GM18867 (cell line): Measurements from ENCODE around the gene GYS2.
"Not testable (repeated sequence)": the region's sequence is repeated elsewhere in the genome, so short reads cannot be mapped to it uniquely, and the experiment has no call there.

Source experiments
- ATAC-seq: cut with Tn5 transposase; IDR thresholded peaks from one replicate; pipeline ENCODE4 v1.9.1; 2021; ENCODE audit warnings: mild to moderate bottlenecking, moderate library complexity; ENCODE audit not compliant: unreplicated experiment

Gene GYS2

DNA sequence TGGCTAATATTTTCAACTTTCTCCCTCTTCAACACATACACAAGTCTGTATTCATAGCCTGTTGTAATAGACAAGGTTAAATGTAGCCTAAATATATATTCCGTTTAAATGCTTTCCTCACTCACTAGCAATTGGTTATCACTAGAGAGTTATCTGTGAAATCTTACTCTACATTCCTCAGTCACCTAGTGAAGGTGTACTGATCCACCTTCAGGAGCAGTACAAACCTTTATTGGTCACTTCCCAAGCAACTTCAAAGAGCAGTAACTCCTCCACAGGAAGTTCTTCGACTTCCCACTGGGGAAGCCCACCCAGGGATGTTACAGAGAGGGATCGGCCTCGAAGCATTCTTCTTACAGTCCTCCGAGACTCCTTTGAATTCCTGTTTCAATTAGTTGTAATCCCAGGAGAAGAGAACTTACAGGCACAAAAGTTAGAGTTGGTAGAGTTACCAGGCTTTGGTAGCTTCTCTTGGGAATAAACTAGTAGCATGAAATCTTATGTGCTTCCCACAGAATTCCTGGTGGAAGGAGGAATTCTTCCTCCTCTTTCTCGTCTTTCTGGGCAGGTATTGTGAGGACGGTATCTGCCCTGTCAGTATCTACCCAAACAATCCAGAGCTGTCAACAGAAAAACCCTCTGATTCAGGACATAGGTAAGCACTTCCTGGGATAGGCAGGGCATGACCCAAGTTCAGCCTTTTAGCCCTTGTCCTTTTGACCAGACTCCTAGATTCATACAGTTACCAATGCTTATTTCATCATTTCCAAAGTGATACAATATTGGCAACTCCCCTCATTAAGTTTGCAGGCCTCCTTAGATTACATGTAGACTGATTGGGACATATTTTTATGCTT, at the start of gene GYS2:
Gene GYS2, minus strand, starts transcription at position 603 of the 857 bp plus-strand sequence. Its CDS starts 255 bp downstream, at position 348.
- ATAC-seq: no peak

DNA sequence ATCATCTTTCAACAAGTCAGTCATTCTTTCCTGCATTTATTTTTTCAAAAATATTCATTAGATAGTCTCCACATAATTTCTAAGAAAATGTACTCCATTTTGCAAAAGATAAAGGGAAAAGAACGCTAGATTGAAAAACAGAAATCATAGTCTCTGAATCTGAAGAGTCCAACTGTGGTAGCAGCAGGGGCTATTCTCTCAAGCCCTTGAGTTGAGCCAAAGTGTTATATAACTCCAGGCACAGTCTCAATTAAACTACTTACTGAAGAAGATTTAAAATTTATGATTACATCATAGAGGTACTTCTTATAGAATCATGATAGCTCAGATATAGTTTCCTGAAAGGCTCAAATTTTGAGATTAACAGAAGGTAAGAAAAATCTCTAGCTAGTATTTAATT, 47.2 kb upstream of the GYS2 start:
- no peak for ATAC-seq

DNA sequence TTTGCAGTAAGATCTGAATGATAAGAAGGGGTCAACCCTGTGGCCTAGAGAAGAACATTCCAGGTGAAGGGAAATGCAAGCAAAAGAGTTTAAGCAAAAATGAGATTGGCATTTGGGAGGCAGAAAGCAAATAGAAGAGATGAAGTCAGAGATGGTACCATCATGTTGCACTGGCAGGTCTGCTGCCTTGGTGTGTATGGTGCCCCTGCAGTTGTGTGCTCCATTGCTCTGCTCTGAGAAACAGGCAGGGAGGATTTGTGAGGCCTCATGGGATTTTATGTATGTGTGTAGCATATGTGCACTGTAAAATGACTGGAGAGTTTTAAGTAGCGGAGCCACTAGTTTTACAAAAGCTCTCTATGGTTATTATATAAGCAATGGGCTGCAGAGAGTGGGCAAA, 46.4 kb upstream of the GYS2 start:
- ATAC-seq: no peak

DNA sequence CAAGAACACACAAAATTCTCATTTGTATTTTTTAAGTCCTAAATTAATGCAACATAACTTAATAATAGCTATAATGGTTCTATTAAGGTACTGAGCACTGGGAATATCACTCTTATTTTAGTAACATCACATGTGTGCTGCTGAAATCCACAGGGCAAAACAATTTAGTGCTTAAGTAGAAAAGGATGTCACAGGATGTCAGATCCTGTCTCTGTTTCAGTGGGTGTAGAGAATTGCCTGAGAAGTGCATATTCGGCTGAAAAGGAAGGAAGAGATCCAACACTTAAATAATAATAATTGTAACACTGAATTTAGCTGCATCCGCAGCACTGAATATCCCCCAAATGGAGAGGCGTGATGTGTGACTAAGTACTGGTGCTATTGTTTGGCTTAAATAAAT, 44.4 kb upstream of the GYS2 start:
- ATAC-seq: no peak

DNA sequence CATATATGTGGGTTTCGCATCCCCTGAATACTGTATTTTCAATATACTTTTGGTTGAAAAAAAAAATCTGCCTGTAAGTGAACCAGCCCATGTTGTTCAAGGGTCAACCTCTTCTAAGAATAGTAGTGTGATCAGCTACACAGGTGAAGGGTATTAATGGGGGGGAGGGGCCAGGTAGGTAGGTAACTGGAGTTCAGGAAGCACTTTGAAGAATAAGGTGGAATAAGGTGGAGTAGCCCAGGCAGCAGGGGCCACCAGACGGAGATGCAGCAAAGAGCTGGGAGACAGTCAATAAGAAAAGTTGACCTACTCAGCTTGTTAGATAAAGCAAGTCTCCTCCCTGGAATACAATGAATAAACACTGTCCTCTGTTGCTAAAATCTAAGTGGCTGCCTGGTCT, 43.7 kb upstream of the GYS2 start:
- ATAC-seq: no peak

DNA sequence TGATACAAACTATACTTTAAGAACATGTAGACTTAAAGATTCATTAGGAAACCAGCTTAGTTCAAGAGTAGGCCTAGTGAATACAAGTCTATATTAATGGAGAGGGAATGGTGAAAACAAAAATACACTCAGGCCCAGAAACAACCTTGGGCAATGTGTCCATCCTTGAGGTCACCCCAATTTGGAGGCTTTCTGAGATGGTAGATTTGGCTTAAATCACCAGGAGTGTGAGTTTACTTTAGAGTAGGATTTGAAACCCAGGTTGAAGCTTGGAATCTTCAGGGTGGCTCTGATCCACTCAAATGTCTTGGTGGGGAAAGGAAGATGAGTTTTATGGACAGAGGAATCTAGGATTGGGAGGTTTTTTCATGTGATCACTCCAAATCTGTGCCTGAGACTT, 42.5 kb upstream of the GYS2 start:
- no peak for ATAC-seq

DNA sequence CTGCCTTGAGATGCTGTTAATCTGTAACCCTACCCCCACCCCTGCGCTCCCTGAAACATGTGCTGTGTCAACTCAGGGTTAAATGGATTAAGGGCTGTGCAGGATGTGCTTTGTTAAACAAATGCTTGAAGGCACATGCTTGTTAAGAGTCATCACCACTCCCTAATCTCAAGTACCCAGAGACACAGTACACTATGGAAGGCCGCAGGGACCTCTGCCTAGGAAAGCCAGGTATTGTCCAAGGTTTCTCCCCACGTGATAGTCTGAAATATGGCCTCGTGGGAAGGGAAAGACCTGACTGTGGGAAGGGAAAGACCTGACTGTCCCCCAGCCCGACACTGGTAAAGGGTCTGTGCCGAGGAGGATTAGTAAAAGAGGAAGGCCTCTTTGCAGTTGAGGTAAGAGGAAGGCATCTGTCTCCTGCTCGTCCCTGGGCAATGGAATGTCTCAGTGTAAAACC, 40.4 kb upstream of the GYS2 start:
- ATAC-seq: not testable (repeated sequence)

DNA sequence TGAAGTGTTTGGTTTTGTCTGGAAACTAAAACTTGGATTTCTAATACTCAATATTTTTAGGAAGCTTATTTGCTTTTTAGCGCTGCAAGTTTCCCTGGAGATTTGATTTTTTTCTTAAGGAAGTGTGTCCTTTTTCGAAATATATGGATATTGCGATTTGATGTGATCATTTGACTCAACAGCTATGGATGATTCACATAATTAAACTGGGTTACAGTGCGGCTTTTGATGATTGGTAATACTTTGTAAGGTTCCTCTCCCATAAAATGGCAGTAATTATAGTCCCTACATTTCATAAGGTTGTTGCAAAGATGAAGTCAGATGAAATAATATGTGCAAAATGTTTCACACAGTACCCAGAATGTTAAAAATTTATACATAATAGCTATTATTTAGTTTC, 39.9 kb upstream of the GYS2 start:
- ATAC-seq: no peak

DNA sequence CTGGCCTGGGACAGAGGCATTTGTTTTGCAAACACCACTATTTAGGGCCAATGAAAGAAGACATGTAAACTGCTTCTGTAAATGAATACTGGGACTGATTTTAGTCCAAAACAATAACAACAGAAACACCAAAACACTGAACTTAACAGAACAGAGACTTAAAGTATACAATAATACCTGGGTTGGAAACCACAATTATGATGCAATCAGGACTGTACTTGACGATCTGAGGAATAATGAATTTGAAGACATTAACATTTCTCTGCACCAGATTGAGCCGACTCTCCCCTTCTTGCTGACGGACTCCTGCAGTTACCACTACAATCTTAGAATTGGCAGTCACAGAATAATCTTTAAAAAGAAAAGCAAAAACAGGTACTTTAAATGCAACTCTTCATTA, 39.1 kb upstream of the GYS2 start:
- ATAC-seq: no peak

DNA sequence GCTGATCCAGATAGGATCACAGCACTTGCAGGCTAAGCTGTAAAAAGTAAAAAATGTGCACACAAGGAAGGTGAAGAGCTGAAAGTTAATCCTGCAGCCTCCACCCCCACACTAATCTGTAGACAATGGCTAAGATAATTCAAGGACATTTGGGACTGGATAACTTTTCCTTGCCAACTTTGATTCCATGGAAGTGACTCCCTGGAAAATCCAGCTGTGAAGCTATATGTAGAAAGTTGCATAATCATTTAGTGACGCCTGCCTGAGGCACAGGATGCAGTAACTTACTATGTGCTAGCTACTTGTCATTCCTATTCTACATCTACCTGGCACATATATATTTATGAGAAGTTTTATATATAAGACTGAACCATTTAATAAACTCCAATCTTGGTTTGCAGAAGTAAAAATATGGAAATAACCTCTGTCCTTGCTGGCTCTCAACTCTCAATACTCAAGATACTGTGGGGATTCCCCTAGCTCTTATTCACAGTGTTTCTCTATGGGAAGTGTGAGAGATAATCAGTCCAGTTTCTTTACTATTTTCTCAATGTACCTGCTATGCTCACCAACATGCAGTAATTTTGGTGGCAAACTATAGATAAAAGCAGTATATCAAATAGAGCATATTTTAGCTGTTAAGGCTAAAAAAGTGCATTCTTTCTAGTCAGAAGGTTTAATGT, 38.2 kb upstream of the GYS2 start:
- ATAC-seq: peak; percentile 60

DNA sequence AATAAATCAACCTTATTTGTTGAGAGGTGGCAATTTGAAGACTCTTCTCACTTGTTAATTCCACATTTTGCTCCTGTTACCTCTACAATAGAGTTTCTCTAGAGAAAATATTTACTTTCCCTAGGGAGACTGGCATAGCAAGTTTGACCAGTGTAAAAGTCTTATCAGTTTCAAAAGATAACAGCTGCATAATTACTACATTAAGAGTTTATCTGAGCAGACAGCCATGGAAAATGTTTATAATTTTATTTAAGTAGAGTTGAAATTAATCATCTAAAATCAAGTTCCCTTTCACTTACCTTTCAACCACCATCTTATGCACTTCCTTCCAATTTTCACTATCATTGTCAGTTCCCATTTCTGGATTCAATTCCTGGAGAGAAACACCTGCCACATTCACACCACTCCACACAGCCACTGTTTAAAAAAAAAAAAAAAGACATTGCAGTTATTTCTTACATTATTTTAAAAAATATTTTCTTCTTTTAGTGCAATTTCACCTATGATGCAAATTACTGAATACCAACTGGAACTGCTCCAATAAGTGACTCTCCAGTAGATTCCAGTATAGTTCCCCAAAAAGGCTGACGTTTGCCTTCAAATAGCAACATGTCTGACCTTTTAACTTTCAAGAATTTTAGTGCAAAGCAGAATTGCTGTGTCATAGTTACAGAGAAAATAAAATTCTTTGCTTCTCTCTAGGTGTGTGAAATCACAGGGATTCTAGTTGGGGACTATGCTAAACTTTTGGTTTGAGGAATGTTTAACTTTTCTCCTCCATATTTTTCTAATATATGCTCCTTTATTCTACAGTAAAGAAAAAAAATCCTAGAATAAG, 33.6 kb upstream of the GYS2 start:
- ATAC-seq: no peak

DNA sequence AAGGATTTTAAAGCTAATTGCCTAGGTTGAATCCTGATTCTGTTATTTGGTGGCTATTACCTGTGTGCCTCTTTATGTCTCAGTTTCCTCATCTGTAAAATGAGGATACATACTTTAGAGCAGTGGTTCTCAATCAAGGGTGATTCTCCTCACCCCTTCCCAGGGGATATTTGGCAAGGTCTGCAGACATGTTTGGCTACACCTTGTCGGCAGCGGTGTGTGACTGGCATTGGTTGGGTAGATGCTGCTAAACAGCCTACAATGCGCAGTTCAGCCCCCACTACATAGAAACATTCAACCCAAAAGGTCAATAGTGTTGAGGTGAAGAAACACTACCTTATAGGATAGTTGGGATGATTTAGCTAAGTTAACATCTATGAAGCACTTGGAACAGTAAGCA, 29.6 kb upstream of the GYS2 start:
- ATAC-seq: no peak

DNA sequence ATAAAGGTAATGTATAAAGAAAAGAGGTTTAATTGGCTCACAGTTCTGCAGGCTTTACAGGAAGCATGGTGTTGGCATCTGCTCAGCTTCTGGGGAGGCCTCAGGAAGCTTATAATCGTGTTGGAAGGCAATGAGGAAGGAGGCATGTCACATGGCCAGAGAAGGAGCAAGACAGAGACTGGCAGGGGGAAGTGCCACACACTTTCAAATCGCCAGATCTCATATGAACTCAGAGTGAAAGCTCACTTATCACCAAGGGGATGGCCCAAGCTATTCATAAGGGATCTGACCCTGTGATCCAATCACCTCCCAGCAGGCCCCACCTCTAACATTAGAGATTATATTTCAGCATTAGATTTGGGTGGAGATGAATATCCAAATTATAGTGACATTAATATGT, 26.7 kb upstream of the GYS2 start:
- no peak for ATAC-seq

DNA sequence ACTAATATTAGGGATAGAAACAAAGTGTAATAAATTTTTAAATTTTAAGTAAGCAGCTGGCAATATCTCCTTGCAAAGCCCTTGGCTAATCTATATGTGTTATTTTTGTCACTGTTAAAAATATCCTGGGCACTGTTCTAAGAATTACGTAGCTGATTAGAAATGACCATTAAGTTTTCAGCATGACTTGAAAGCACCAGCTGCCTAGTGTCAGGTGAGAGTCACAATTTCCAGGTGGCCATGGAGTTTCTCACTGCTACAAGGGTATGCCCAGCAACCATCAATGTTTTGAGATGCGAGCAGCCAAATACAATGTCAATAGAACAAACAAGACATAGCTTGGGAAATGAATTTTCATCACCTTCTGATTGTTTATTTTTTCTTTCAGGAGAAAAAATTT, 23.3 kb upstream of the GYS2 start:
- no peak for ATAC-seq

DNA sequence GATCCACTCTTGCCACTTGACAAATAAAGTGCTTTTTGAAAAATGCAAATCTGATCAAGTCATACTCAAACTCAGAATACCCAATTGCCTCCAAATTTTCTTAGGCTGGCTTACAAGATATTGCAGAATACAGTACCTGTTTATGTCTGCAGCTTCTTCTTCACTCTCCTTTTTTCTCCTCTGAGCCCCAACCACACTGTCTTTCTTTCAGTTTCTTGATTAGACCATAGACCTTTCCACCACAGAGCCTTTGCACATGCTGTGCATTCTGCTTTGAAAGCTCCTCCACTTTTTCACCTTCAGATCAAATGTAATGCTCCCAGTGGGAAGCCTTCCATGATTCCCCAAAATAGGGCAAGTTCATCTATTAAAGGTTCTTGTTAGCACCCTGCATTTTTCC, 13.9 kb upstream of the GYS2 start:
- ATAC-seq: no peak

DNA sequence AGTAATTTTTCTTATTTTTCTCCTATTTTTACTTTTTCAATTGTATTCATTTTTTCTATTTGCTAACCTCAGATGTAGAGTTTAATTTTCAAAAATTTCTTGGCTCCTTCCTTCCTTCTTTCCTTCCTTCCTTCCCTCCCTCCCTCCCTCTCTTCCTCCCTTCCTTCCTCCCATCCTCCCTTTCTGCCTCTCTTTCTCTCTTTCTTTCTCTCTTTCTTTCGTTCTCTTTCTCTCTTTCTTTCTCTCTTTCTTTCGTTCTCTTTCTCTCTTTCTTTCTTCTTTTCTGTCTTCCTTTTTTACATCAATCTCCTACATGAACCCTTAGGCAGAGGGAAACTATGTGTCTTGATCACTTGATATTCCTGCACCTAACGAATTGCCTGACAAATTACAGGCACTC, 12.4 kb upstream of the GYS2 start:
- ATAC-seq: no peak

DNA sequence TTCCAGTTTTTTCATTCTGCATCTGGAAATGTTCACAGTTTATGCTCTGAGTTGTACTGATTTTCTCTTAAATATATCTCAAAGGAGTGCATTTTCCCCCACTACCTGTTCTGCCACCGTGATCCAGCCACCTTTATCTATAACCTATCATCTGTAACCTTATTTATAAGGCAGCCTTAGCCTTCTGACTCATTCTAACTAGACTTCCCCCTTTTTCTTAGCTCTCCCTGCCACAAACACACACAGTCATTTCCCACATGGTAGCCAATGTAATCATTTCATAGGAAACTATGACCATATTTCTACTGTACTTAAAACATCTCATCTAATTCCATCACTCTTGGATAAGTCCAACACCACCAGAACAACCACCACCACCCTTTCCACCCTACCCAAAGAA, 10.8 kb upstream of the GYS2 start:
- no peak for ATAC-seq

DNA sequence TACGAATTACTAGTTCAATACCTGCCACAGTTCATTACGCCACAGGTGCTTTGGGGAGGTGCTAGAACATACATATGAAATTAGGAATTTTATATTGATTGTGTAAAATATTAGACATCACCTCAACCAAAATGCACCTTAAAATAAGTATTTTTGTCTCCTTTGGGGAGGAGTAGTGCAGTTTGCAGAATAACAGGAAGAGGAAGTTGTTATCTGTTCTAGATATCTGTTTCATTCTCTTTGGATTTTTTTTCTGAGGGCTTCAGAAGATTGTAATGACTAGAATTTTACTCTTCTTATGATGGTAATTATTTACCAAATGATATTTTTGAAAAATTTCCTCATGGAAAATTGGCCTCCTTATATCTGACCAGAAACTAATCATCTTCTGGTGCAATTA, 9.9 kb upstream of the GYS2 start:
- ATAC-seq: no peak

DNA sequence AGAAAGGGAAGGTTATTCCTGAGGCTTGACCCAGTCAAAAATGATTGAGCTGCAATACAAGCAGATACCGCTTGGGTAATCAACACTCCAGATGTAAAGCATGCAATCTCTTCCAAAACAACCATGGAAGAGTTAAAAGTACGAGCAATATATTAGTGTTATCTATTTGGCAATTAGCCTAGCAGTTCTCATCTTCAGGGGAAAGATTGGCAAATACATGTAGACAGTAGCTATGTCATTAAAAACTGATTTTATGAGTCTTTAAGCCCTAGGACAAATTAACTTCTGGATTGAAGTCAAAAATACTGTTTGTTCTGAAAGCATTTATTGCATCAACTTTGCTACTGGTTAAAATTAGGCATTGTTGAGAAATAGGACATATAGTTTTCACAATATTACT, 9.3 kb upstream of the GYS2 start:
- no peak for ATAC-seq

DNA sequence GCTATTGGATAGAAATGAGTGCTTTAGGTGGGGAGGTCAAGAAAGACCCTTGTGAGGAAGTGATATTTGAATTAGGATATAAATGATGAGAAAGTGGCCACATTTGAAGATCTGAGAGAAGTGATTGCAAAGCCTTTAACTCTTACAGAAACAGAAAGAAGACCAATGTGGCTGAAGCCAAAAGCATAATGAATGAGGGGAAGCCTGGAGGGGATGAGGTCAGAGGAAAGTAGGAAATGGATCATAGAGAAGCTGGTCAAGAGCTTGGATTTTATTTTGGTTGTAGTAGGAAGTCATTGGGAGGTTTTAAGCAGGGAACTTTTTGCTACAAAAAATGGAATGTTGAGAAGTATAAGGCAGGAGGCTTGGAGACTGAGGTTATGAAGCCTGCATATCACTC, 3.5 kb upstream of the GYS2 start:
- ATAC-seq: no peak

DNA sequence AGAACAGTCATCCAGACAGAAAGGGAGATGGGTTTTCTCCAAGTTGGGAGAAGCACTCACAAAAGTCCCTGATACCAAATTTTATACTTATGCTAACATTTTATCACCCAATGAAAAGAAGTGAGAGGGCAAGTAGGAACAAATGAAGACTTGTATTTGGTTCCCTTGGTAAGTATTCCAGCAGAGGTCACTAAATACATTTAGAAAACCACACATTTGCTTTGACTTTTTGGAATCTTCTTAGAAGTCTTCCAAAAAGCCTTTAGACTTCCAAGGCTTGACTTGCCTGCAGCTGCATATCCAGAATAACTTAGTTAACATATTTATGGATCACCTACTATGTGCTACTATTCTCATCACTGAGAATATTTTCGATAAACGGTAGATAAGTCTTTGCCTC, 3.1 kb upstream of the GYS2 start:
- no peak for ATAC-seq

DNA sequence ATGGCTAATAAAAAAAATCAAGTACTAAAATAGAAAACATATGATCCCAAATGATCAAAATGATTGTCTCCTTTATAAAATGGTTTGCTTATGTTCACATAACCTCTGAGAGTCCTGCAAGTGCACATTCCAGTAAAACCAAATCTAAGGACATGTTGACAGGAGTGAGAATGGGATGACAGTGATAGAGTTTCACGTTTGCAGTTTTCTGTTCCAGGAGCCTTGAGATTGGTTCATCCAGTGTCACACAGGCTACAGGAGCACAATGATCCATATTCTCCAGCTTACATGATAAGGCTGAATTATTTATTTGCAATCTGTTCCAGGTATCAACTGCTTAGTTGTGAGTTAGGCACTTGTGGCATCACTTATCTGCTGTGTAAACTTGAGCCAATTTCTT, 1.5 kb upstream of the GYS2 start:
- ATAC-seq: no peak
